HepG2 (cell line): ENCODE data around the gene C3orf70. TPM values are rescaled to one million over a fixed set of nuclear protein-coding genes. Genes with fewer than 3 reads are reported as not detected.

Experiments used
- ATAC-seq: fragments of 200-7000 bp; cut with Tn5 transposase; 3 replicates; pipeline ENCODE4 v1.9.1; 2020; ENCODE audit warnings: mild to moderate bottlenecking, moderate library complexity
- BruUV-seq: library from RNA; stranded (reverse); fragments of 400-500 nt; replicated peaks from 2 replicates; lab custom pipeline; 2021; lab: Mats Ljungman, UMichigan
- CTCF ChIA-PET: fragments of 300-600 bp; formaldehyde crosslinking; extraction: SDS; loops from one replicate; lab custom pipeline; 2021; ENCODE audit warnings: low total read pairs, inconsistent platforms, low intra/inter-chr PET ratio; lab: Yijun Ruan, JAX
- POLR2A ChIA-PET: fragments of 350-600 bp; sonication (Branson Sonifier 250); formaldehyde crosslinking; loops from one replicate; lab custom pipeline; 2020; ENCODE audit warnings: antibody characterized with exemption, inconsistent platforms; lab: Yijun Ruan, JAX
- DNase-seq: peaks from one replicate; pipeline ENCODE4 v3.0.0-alpha.2; 2015; ENCODE audit warnings: low spot score
- FAIRE-seq: peaks from 3 replicates; lab custom pipeline; 2011; peaks lifted over from hg19 to GRCh38; lab: Jason Lieb, UNC
- H2AFZ ChIP-seq: one replicate; pipeline ENCODE4 v1.6.1; 2011; ENCODE audit warnings: low read length, inconsistent platforms
- H3K27ac ChIP-seq: fragments of 300-600 bp; 3 replicates; pipeline ENCODE4 v1.8.0; 2011; ENCODE audit warnings: mixed run types, mild to moderate bottlenecking, mixed read lengths, low read length, inconsistent platforms; ENCODE audit not compliant: insufficient read depth; ENCODE audit errors: extremely low read length
- H3K27me3 ChIP-seq, 2 experiments: fragments of 200-600 bp in 1 of 2; 2 replicates in 1 of 2; 3 replicates in 1 of 2; pipeline versions ENCODE4 v1.6.0 to v1.8.0; 2011; ENCODE audit warnings: low read length in 2 of 2, mild to moderate bottlenecking in 2 of 2, moderate library complexity in 2 of 2, inconsistent platforms in 1 of 2; ENCODE audit not compliant: insufficient read depth in 2 of 2, control insufficient read depth in 1 of 2
- H3K36me3 ChIP-seq, 2 experiments: fragments of 200-600 bp in 1 of 2; replicated peaks in 1 of 2; 2 replicates in 1 of 2; 3 replicates in 1 of 2; pipeline versions ENCODE4 v1.5.1 to v1.8.0; 2011; ENCODE audit warnings: low read length in 2 of 2, inconsistent platforms in 1 of 2; ENCODE audit not compliant: insufficient read depth in 2 of 2, control insufficient read depth in 1 of 2
- H3K4me1 ChIP-seq: 2 replicates; pipeline ENCODE4 v1.5.1; 2012; ENCODE audit warnings: low read length, inconsistent platforms; ENCODE audit not compliant: insufficient read depth
- H3K4me2 ChIP-seq: 2 replicates; pipeline ENCODE4 v1.6.0; 2011; ENCODE audit warnings: low read depth, low read length, inconsistent platforms
- H3K4me3 ChIP-seq, 3 experiments: fragments of 200-600 bp in 1 of 3; sonication (generic), shearing (Covaris generic) in 1 of 3; replicated peaks in 1 of 3; 2 replicates each; pipeline ENCODE4 v1.5.1; 2011 to 2016; ENCODE audit warnings: low read length in 3 of 3, inconsistent platforms in 2 of 3, low read depth in 2 of 3, mild to moderate bottlenecking in 2 of 3, control low read depth in 1 of 3, mixed read lengths in 1 of 3; ENCODE audit not compliant: insufficient read depth in 1 of 3
- H3K79me2 ChIP-seq: one replicate; pipeline ENCODE4 v1.6.1; 2011; ENCODE audit warnings: low read length, inconsistent platforms; ENCODE audit not compliant: insufficient read depth
- H3K9ac ChIP-seq: 2 replicates; pipeline ENCODE4 v1.6.0; 2011; ENCODE audit warnings: mild to moderate bottlenecking, low read depth, low read length, inconsistent platforms; ENCODE audit not compliant: insufficient read depth
- H3K9me3 ChIP-seq: 2 replicates; pipeline ENCODE4 v1.5.1; 2012; ENCODE audit warnings: mild to moderate bottlenecking, low read length
- H4K20me1 ChIP-seq: 2 replicates; pipeline ENCODE4 v1.6.0; 2011; ENCODE audit warnings: inconsistent platforms, mild to moderate bottlenecking, low read length, moderate library complexity; ENCODE audit not compliant: insufficient read depth
- AGO2 ChIP-seq: fragments of 200-400 bp; formaldehyde crosslinking; optimal IDR thresholded peaks from 2 replicates; pipeline ENCODE3; 2017; ENCODE audit warnings: mild to moderate bottlenecking, low read depth, low read length, moderate library complexity
- ATF7 ChIP-seq, 2 experiments: fragments of 450-650 bp in 1 of 2; sonication (generic) in 1 of 2; formaldehyde crosslinking in 1 of 2; IDR thresholded peaks; 2 replicates each; pipeline versions ENCODE4 v1.4.0 to v1.6.1; 2016 to 2020; ENCODE audit warnings: antibody characterized with exemption in 1 of 2, mild to moderate bottlenecking in 1 of 2, missing genetic modification reagents in 1 of 2
- SMYD3 ChIP-seq: sonication (generic); formaldehyde crosslinking; IDR thresholded peaks from 2 replicates; pipeline ENCODE4 v1.8.1; 2023; ENCODE audit warnings: mild to moderate bottlenecking, missing genetic modification reagents
- STAG1 ChIP-seq: sonication (generic); formaldehyde crosslinking; IDR thresholded peaks from 2 replicates; pipeline ENCODE4 v1.4.0; 2020; ENCODE audit warnings: missing genetic modification reagents
- TOPORS ChIP-seq: sonication (generic); formaldehyde crosslinking; IDR thresholded peaks from 2 replicates; pipeline ENCODE4 v1.8.0; 2023; ENCODE audit warnings: mild to moderate bottlenecking, missing genetic modification reagents
- ZFP82 ChIP-seq: sonication (generic); formaldehyde crosslinking; IDR thresholded peaks from 2 replicates; pipeline ENCODE4 v1.5.1; 2020; ENCODE audit warnings: mild to moderate bottlenecking, missing genetic modification reagents, borderline replicate concordance
- ZNF18 ChIP-seq: sonication (generic); formaldehyde crosslinking; IDR thresholded peaks from 2 replicates; pipeline ENCODE4 v1.8.0; 2022; ENCODE audit warnings: mild to moderate bottlenecking, missing genetic modification reagents; ENCODE audit not compliant: insufficient replicate concordance
- ZNF235 ChIP-seq: sonication (generic); formaldehyde crosslinking; IDR thresholded peaks from 2 replicates; pipeline ENCODE4 v1.8.1; 2023; ENCODE audit warnings: mild to moderate bottlenecking, missing genetic modification reagents, borderline replicate concordance
- ZNF264 ChIP-seq: sonication (generic); formaldehyde crosslinking; IDR thresholded peaks from 2 replicates; pipeline ENCODE4 v1.4.0; 2020; ENCODE audit warnings: missing genetic modification reagents
- ZNF850 ChIP-seq: sonication (generic); formaldehyde crosslinking; conservative IDR thresholded peaks from 2 replicates; pipeline ENCODE4 v1.9.0; 2021; ENCODE audit warnings: mild to moderate bottlenecking, missing genetic modification reagents
- WGBS: methylation state at CpG from one replicate; pipeline ENCODE4 v1.1.6; 2017; ENCODE audit warnings: low lambda C conversion rate; 5-methylcytosine and 5-hydroxymethylcytosine counted together
- in situ Hi-C: cut with HindIII; loops from 2 replicates; pipeline ENCODE4 v1.10.0; 2017; ENCODE audit warnings: low pct_unique_long_range_greater_than_20kb; ENCODE audit not compliant: extremely low pct_ligation_motif_present
- intact Hi-C: fragments of 100-400 bp; cut with micrococcal nuclease; formaldehyde crosslinking; loops from one replicate; pipeline ENCODE4 v1.10.0; 2022; ENCODE audit not compliant: unreplicated experiment
- polyA plus RNA-seq, 8 experiments: library from polyadenylated mRNA; depleted of rRNA in 3 of 8; stranded (reverse) in 7 of 8; unstranded in 1 of 8; fragments of >200 nt; fragmentation: Illumina TruSeq in 4 of 8; extraction: Trizol in 4 of 8; gene quantifications; 2 replicates each; pipeline versions ENCODE4 v1.2.1 to v1.2.3, GENCODE V29; 2011 to 2016; ENCODE audit warnings: low read depth in 4 of 8, missing spikeins in 1 of 8, mixed read lengths in 1 of 8; ENCODE audit not compliant: insufficient read depth in 1 of 8
- total RNA-seq, 5 experiments: library from RNA; depleted of rRNA; stranded (reverse); fragments of >200 nt; fragmentation: Illumina TruSeq; extraction: Trizol; gene quantifications; 2 replicates each; pipeline ENCODE4 v1.2.3, GENCODE V29; 2016; ENCODE audit warnings: low read depth in 1 of 5

C3orf70 gene
- total and polyA plus RNA-seq, 2 of the 13 experiments (the other 11 are each of a cell fraction or from before 2014, with no cell fraction given): 0.79 to 2.4 TPM

DNA sequence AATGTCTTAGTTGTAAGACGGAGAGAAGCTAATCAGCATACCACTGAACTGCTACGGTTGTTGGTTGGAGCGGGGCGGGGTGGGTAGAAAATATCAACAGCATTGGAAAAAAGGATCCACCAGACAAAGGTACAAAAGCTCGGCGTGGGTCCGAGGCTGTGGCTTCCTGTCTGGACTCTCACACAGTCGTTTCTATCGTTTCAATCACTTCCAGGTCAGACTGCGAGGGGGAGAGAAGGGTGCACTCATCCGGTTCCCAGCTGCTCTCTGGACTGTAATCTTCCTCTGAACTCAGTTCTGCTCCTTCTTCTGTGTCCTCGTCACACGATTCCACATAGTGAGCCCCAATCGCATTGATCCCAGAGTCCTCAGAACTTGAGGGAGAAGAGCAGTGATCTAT lies 70.0 kb downstream of the C3orf70 start:
- ChIA-PET POLR2A (no interaction called here), CTCF (no interaction called here)
- Histone ChIP-seq H2AFZ (no peak overlapping the region), H3K4me3 (no peak overlapping the region), H3K4me1 (no peaks in the 10 kb centered on the region), H3K9me3 (no peaks in the 10 kb centered on the region), H3K27me3 (peaks cover 0 to 1% of the 10 kb centered on the region in 2 experiments; a peak in 2 of 5 replicates), H3K4me2 (no peak overlapping the region), H4K20me1 (no peaks in the 10 kb centered on the region), H3K79me2 (no peaks in the 10 kb centered on the region), H3K9ac (no peak overlapping the region), H3K27ac (no peak overlapping the region)
- FAIRE-seq (no peak), DNase-seq (no peak), ATAC-seq (no peak)
- 69% methylated on average over 14 of the region's 14 CpGs for WGBS
- no TSS peak for BruUV-seq
- intact Hi-C loops: no loop called here
- TF ChIP-seq ZFP82 (CRISPR knock-in tag): no peak
- no peak for TF ChIP-seq STAG1
- TF ChIP-seq ZNF850 (CRISPR knock-in tag): no peak
- no peak for TF ChIP-seq AGO2
- no peak for TF ChIP-seq TOPORS (CRISPR knock-in tag)
- TF ChIP-seq ZNF18: no peak
- TF ChIP-seq, all 625 proteins: peak for 0
- no peaks in the 10 kb centered on the region; a peak in 1 of 5 replicates for H3K36me3 ChIP-seq
- in situ Hi-C loops: no loop called here

- DNase-seq: no peak
- Histone ChIP-seq H4K20me1 (no peaks in the 10 kb centered on the region), H3K9ac (no peak overlapping the region), H3K36me3 (no peaks in the 10 kb centered on the region; a peak in 1 of 5 replicates), H3K9me3 (no peaks in the 10 kb centered on the region), H3K4me1 (no peaks in the 10 kb centered on the region), H3K4me2 (no peak overlapping the region), H3K79me2 (no peaks in the 10 kb centered on the region), H2AFZ (no peak overlapping the region), H3K27ac (no peak overlapping the region), H3K27me3 (peaks cover under 1 to 1% of the 10 kb centered on the region in 2 experiments; a peak in 2 of 5 replicates), H3K4me3 (no peak overlapping the region)
- in situ Hi-C loops: no loop called here
- BruUV-seq: no TSS peak
- ChIA-PET CTCF (no interaction called here), POLR2A (no interaction called here)
- intact Hi-C loops: no loop called here
- TF ChIP-seq ZNF264 (CRISPR knock-in tag) (no peak), ZNF235 (CRISPR knock-in tag) (no peak), ATF7 (IDR thresholded peaks at IDR 0.05) (0 out of 2 replicates have a peak, but pooled peaks have one; percentile 7), ATF7 (CRISPR knock-in tag; IDR thresholded peaks at IDR 0.05) (no peak), SMYD3 (CRISPR knock-in tag) (no peak)
- no peak for ATAC-seq
- FAIRE-seq: no peak
- 62% methylated on average over 3 of the region's 3 CpGs for WGBS
These were observed 70.7 kb downstream of the C3orf70 start for GRCh38 chr3:185082149-185082548.
